GM18507 (cell line): ENCODE results near the gene CBLN1.

ENCODE experiments used
- DNase-seq: peaks from one replicate; pipeline ENCODE4 v3.0.0; 2011; ENCODE audit warnings: low read depth; ENCODE audit not compliant: insufficient read length; ENCODE audit errors: extremely low spot score
- FAIRE-seq: peaks from 2 replicates; lab custom pipeline; 2011; peaks lifted over from hg19 to GRCh38; lab: Jason Lieb, UNC

CBLN1 gene

GRCh38 chr16:49278944-49279725 lies 2.5 kb downstream of the CBLN1 start:
- DNase-seq: no peak
- no peak for FAIRE-seq

GRCh38 chr16:49278567-49278827 lies 3.1 kb downstream of the CBLN1 start:
- FAIRE-seq: no peak
- DNase-seq: no peak

GRCh38 chr16:49277766-49278566 lies 3.7 kb downstream of the CBLN1 start:
- DNase-seq (no peak), FAIRE-seq (no peak)

- no peak for DNase-seq
- no peak for FAIRE-seq
Observed at GRCh38 chr16:49277386-49277742, 4.3 kb downstream of the CBLN1 start.

GRCh38 chr16:49276646-49277385 lies 4.8 kb downstream of the CBLN1 start:
- DNase-seq (no peak), FAIRE-seq (no peak)

GRCh38 chr16:49275870-49276269 lies 5.8 kb downstream of the CBLN1 start:
- FAIRE-seq (no peak), DNase-seq (no peak)

- DNase-seq (no peak), FAIRE-seq (no peak)
Observed at GRCh38 chr16:49275050-49275730, 6.4 kb downstream of the CBLN1 start.

- FAIRE-seq (no peak), DNase-seq (no peak)
Observed at GRCh38 chr16:49274591-49274990, 7.0 kb downstream of the CBLN1 start.

GRCh38 chr16:49273771-49274170 lies 7.9 kb downstream of the CBLN1 start:
- FAIRE-seq: no peak
- DNase-seq: no peak

GRCh38 chr16:49271363-49271762 lies 10.3 kb downstream of the CBLN1 start:
- no peak for DNase-seq
- no peak for FAIRE-seq

- FAIRE-seq (no peak), DNase-seq (no peak)
Observed at GRCh38 chr16:49269201-49269600, 12.4 kb downstream of the CBLN1 start.

GRCh38 chr16:49268667-49269066 lies 13.0 kb downstream of the CBLN1 start:
- FAIRE-seq (no peak), DNase-seq (no peak)

GRCh38 chr16:49262501-49262900 lies 19.1 kb downstream of the CBLN1 start:
- DNase-seq: no peak
- FAIRE-seq: no peak

GRCh38 chr16:49261930-49262329 lies 19.7 kb downstream of the CBLN1 start:
- FAIRE-seq: no peak
- DNase-seq: no peak

GRCh38 chr16:49260956-49261530 lies 20.6 kb downstream of the CBLN1 start:
- no peak for DNase-seq
- FAIRE-seq: no peak

GRCh38 chr16:49260253-49260652 lies 21.4 kb downstream of the CBLN1 start:
- no peak for FAIRE-seq
- no peak for DNase-seq

- DNase-seq: no peak
- no peak for FAIRE-seq
Observed at GRCh38 chr16:49259330-49259729, 22.3 kb downstream of the CBLN1 start.

GRCh38 chr16:49250689-49251088 lies 30.9 kb downstream of the CBLN1 start:
- no peak for DNase-seq
- FAIRE-seq: no peak

- FAIRE-seq: no peak
- DNase-seq: no peak
Observed at GRCh38 chr16:49248227-49248626, 33.4 kb downstream of the CBLN1 start.

GRCh38 chr16:49236216-49236615 lies 45.4 kb downstream of the CBLN1 start:
- no peak for FAIRE-seq
- DNase-seq: no peak
